ENCODE measurements around the gene OLFML3. TPM values are rescaled to one million over a fixed set of nuclear protein-coding genes. Genes with fewer than 3 reads are reported as not detected.

OLFML3 gene
- total RNA-seq, 1 experiment from 2014 or later = 171 TPM

DNA sequence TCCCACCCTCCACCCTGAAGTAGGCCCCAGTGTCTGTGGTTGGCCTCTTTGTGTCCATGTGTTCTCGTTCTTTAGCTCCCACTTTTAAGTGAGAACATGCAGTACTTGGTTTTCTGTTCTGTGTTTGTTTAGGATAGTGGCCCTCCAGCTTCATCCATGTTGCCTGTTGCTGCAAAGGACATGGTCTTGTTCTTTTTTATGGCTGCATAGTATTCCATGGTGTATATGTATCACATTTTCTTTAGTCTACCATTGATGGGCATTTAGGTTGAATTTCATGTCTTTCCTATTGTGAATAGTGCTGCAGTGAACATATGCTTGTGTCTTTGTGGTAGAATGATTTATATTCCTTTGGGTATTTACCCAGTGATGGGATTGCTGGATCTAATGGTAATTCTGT is 44.1 kb upstream of the OLFML3 start:
- WGBS (ENCODE audit: extremely low coverage, insufficient read length, low lambda C conversion rate) = no CpG with 5 or more reads among the region's 1 CpG
- Histone ChIP-seq H2AFZ (ENCODE audit: low read length) (no peak overlapping the region), H3K79me2 (ENCODE audit: insufficient read depth, low read length) (peaks cover 20% of the 10 kb centered on the region; the same call in 1 of the 2 replicates), H3K14ac (ENCODE audit: insufficient read depth, low read length) (no peak overlapping the region), H3K4me1 (ENCODE audit: insufficient read depth, low read length) (no peaks in the 10 kb centered on the region), H3K27ac (ENCODE audit: insufficient read length, low read depth, low read length) (no peak overlapping the region), H4K8ac (replicated peaks; ENCODE audit: insufficient read length, low read depth, low read length) (no peak overlapping the region), H3K9me3 (ENCODE audit: control insufficient read depth, low read depth, low read length) (no peaks in the 10 kb centered on the region), H2BK12ac (ENCODE audit: insufficient read length, low read depth, low read length) (no peak overlapping the region), H2BK15ac (ENCODE audit: low read depth, low read length) (no peak overlapping the region), H3K4ac (ENCODE audit: low read depth, low read length) (no peak overlapping the region), H4K20me1 (ENCODE audit: control insufficient read depth, insufficient read depth, insufficient read length) (no peaks in the 10 kb centered on the region), H3K27me3 (ENCODE audit: insufficient read depth, low read length) (no peaks in the 10 kb centered on the region), H3K23ac (ENCODE audit: insufficient read length, low read depth, low read length) (no peak overlapping the region), H2BK120ac (ENCODE audit: low read depth, low read length, poor library complexity, severe bottlenecking) (no peak overlapping the region), H3K56ac (ENCODE audit: insufficient read length, low read depth, low read length) (no peak overlapping the region), H2BK5ac (ENCODE audit: insufficient read length, low read length) (no peak overlapping the region), H3K4me2 (ENCODE audit: insufficient read depth, insufficient read length, low read length) (no peak overlapping the region), H3K9ac (ENCODE audit: extremely low read depth, insufficient read length, low read length) (no peak overlapping the region), H2AK5ac (ENCODE audit: insufficient read length, low read length) (no peak overlapping the region), H3T11ph (ENCODE audit: low read length) (no peak overlapping the region), H3K23me2 (ENCODE audit: insufficient read length, low read depth, low read length, poor library complexity, severe bottlenecking) (peaks cover 8% of the 10 kb centered on the region), H4K91ac (ENCODE audit: insufficient read length, low read depth, low read length) (no peak overlapping the region), H3K18ac (ENCODE audit: insufficient read length, low read depth, low read length) (no peak overlapping the region), H3K79me1 (ENCODE audit: insufficient read depth, low read depth, low read length, poor library complexity, severe bottlenecking) (no peaks in the 10 kb centered on the region), H2BK20ac (ENCODE audit: low read depth, low read length, poor library complexity, severe bottlenecking) (no peak overlapping the region), H4K5ac (ENCODE audit: insufficient read length, low read depth, low read length) (no peak overlapping the region)
- Mint-ChIP-seq H3K9me3 (no peaks in the 10 kb centered on the region; a peak in 1 of 5 replicates), H3K4me3 (no peak overlapping the region), H3K27ac (no peak overlapping the region), H3K4me1 (peaks cover 42 to 43% of the 10 kb centered on the region in 2 experiments), H3K27me3 (ENCODE audit: low read depth) (no peaks in the 10 kb centered on the region; the same call in 1 of the 2 replicates), H3K36me3 (ENCODE audit: insufficient read depth in 1 of 3, low read depth in 3 of 3) (peaks cover under 1 to 4% (median 3%) of the 10 kb centered on the region in 3 experiments; a peak in 4 of 7 replicates)
- DNase-seq = no peak
- no peak for TF ChIP-seq CTCF (conservative IDR thresholded peaks at IDR 0.05)

Data from H9 (cell line).